BLaER1 (cell line): Measurements from ENCODE around the gene TUT7.
"Not testable (repeated sequence)": the region's sequence is repeated elsewhere in the genome, so short reads cannot be mapped to it uniquely, and the experiment has no call there.

Experiments used
- H3K27ac ChIP-seq: shearing (Covaris generic); formaldehyde crosslinking; 2 replicates; pipeline ENCODE4 v1.8.1; 2022
- H3K27me3 ChIP-seq: shearing (Covaris generic); formaldehyde crosslinking; 2 replicates; pipeline ENCODE4 v1.8.1; 2022
- H3K36me3 ChIP-seq: shearing (Covaris generic); formaldehyde crosslinking; 2 replicates; pipeline ENCODE4 v1.8.1; 2022
- H3K4me1 ChIP-seq: shearing (Covaris generic); formaldehyde crosslinking; 2 replicates; pipeline ENCODE4 v1.8.1; 2022
- H3K4me2 ChIP-seq: shearing (Covaris generic); formaldehyde crosslinking; 2 replicates; pipeline ENCODE4 v1.8.1; 2022
- H3K4me3 ChIP-seq: shearing (Covaris generic); formaldehyde crosslinking; 2 replicates; pipeline ENCODE4 v1.8.1; 2022
- H3K9ac ChIP-seq: shearing (Covaris generic); formaldehyde crosslinking; 2 replicates; pipeline ENCODE4 v1.8.1; 2022
- H3K9me3 ChIP-seq: shearing (Covaris generic); formaldehyde crosslinking; 2 replicates; pipeline ENCODE4 v1.8.1; 2022
- H4K20me1 ChIP-seq: shearing (Covaris generic); formaldehyde crosslinking; 2 replicates; pipeline ENCODE4 v1.8.1; 2022
- Cebpa-rat ChIP-seq: shearing (Covaris generic); IDR thresholded peaks from 2 replicates; pipeline ENCODE4 v1.8.1; 2022

The TUT7 gene

GRCh38 chr9:86354011-86354817 lies at the start of gene TUT7:
Gene TUT7 (minus strand): TSS chr9:86354410. CDS start chr9:86353199, 1,211 bp downstream.
- H3K27me3 ChIP-seq: peaks cover 9% of the 10 kb centered on the region; the same call in 1 of the 2 replicates
- H3K4me1 ChIP-seq: peaks cover 44% of the 10 kb centered on the region
- peaks cover 45% of the 10 kb centered on the region for H4K20me1 ChIP-seq
- H3K4me3 ChIP-seq: peak within 1 kb of the TSS; percentile 97
- no peak for TF ChIP-seq Cebpa-rat
- no peaks in the 10 kb centered on the region for H3K9me3 ChIP-seq
- peak within 1 kb of the TSS; percentile 94 for H3K4me2 ChIP-seq
- peak within 1 kb of the TSS; percentile 91 for H3K27ac ChIP-seq
- no peaks in the 10 kb centered on the region for H3K36me3 ChIP-seq
- H3K9ac ChIP-seq: peak within 1 kb of the TSS; percentile 93

- Histone ChIP-seq H3K9me3 (no peaks in the 10 kb centered on the region), H3K9ac (no peak overlapping the region), H3K4me2 (no peak overlapping the region), H3K4me1 (no peaks in the 10 kb centered on the region), H3K27me3 (no peaks in the 10 kb centered on the region), H4K20me1 (no peaks in the 10 kb centered on the region), H3K4me3 (no peak overlapping the region), H3K27ac (no peak overlapping the region), H3K36me3 (no peaks in the 10 kb centered on the region)
- TF ChIP-seq Cebpa-rat: no peak
Observed at GRCh38 chr9:86402591-86402990, 48.4 kb upstream of the TUT7 start.

GRCh38 chr9:86396412-86396811 lies 42.2 kb upstream of the TUT7 start:
- H3K4me2 ChIP-seq: no peak overlapping the region

GRCh38 chr9:86390184-86390583 lies 36.0 kb upstream of the TUT7 start:
- H3K27me3 ChIP-seq, H3K4me3 ChIP-seq, H3K27ac ChIP-seq, H3K9me3 ChIP-seq, H3K36me3 ChIP-seq, H3K9ac ChIP-seq, H3K4me2 ChIP-seq, H3K4me1 ChIP-seq, H4K20me1 ChIP-seq: not testable (repeated sequence)

More at GRCh38 chr9:86396412-86396811, 42.2 kb upstream of the TUT7 start:
- Histone ChIP-seq H3K27ac (no peak overlapping the region), H3K27me3 (no peaks in the 10 kb centered on the region), H3K9me3 (peaks cover 8% of the 10 kb centered on the region), H3K9ac (no peak overlapping the region), H4K20me1 (no peaks in the 10 kb centered on the region), H3K36me3 (no peaks in the 10 kb centered on the region), H3K4me1 (no peaks in the 10 kb centered on the region), H3K4me3 (no peak overlapping the region)
- no peak for TF ChIP-seq Cebpa-rat

- Histone ChIP-seq H3K36me3 (no peaks in the 10 kb centered on the region), H3K4me3 (no peak overlapping the region)
- TF ChIP-seq Cebpa-rat: no peak
Observed at GRCh38 chr9:86389628-86390027, 35.4 kb upstream of the TUT7 start.

GRCh38 chr9:86387376-86387775 lies 33.2 kb upstream of the TUT7 start:
- no peaks in the 10 kb centered on the region for H3K36me3 ChIP-seq
- H3K27me3 ChIP-seq: no peaks in the 10 kb centered on the region
- no peak for TF ChIP-seq Cebpa-rat
- peaks cover 12% of the 10 kb centered on the region; the same call in 1 of the 2 replicates for H3K9me3 ChIP-seq
- H3K4me2 ChIP-seq: no peak overlapping the region
- no peaks in the 10 kb centered on the region for H4K20me1 ChIP-seq
- no peak overlapping the region for H3K4me3 ChIP-seq
- H3K27ac ChIP-seq: no peak overlapping the region
- no peak overlapping the region for H3K9ac ChIP-seq
- no peaks in the 10 kb centered on the region for H3K4me1 ChIP-seq

More at GRCh38 chr9:86389628-86390027, 35.4 kb upstream of the TUT7 start:
- Histone ChIP-seq H3K4me2 (no peak overlapping the region), H3K27ac (no peak overlapping the region), H4K20me1 (no peaks in the 10 kb centered on the region), H3K4me1 (no peaks in the 10 kb centered on the region), H3K27me3 (no peaks in the 10 kb centered on the region), H3K9me3 (peaks cover 3% of the 10 kb centered on the region; the same call in 1 of the 2 replicates), H3K9ac (no peak overlapping the region)

GRCh38 chr9:86383000-86383399 lies 28.8 kb upstream of the TUT7 start:
- H3K27ac ChIP-seq, H3K4me2 ChIP-seq, H3K9ac ChIP-seq, H3K27me3 ChIP-seq, H3K4me3 ChIP-seq, H3K36me3 ChIP-seq, H3K4me1 ChIP-seq, H4K20me1 ChIP-seq: not testable (repeated sequence)
- peaks cover 12% of the 10 kb centered on the region; the same call in 1 of the 2 replicates for H3K9me3 ChIP-seq

GRCh38 chr9:86376016-86376415 lies 21.8 kb upstream of the TUT7 start:
- no peak for TF ChIP-seq Cebpa-rat
- Histone ChIP-seq H3K27ac (no peak overlapping the region), H3K9me3 (peaks cover 21% of the 10 kb centered on the region), H3K27me3 (no peaks in the 10 kb centered on the region), H3K4me2 (no peak overlapping the region), H3K36me3 (no peaks in the 10 kb centered on the region), H3K4me1 (no peaks in the 10 kb centered on the region), H3K4me3 (no peak overlapping the region), H4K20me1 (no peaks in the 10 kb centered on the region), H3K9ac (no peak overlapping the region)

- H3K27me3 ChIP-seq: no peaks in the 10 kb centered on the region
- H3K9ac ChIP-seq: no peak overlapping the region
- H3K27ac ChIP-seq: no peak overlapping the region
- no peaks in the 10 kb centered on the region for H3K36me3 ChIP-seq
- H4K20me1 ChIP-seq: no peaks in the 10 kb centered on the region
- H3K4me2 ChIP-seq: no peak overlapping the region
- no peak for TF ChIP-seq Cebpa-rat
- H3K4me3 ChIP-seq: no peak overlapping the region
- H3K9me3 ChIP-seq: peaks cover 39% of the 10 kb centered on the region
- H3K4me1 ChIP-seq: no peaks in the 10 kb centered on the region
Observed at GRCh38 chr9:86369810-86370209, 15.6 kb upstream of the TUT7 start.

GRCh38 chr9:86368871-86369521 lies 14.8 kb upstream of the TUT7 start:
- Histone ChIP-seq H3K4me1 (no peaks in the 10 kb centered on the region), H3K36me3 (no peaks in the 10 kb centered on the region), H3K27ac (no peak overlapping the region), H3K9me3 (peaks cover 39% of the 10 kb centered on the region), H3K4me2 (no peak overlapping the region), H3K9ac (no peak overlapping the region), H3K4me3 (no peak overlapping the region), H4K20me1 (no peaks in the 10 kb centered on the region), H3K27me3 (no peaks in the 10 kb centered on the region)
- TF ChIP-seq Cebpa-rat: no peak
